Stimulated activated CD8-positive, alpha-beta memory T cell treated with anti-CD3 and anti-CD28 coated beads, Interleukin-15, amount 100 ng/mL, for 4 hours (primary cell): Measurements from ENCODE around the gene ZNF582.
A peak's percentile ranks its signal among the peaks of the same experiment; 100 is the strongest.
"Not testable (repeated sequence)": the region's sequence is repeated elsewhere in the genome, so short reads cannot be mapped to it uniquely, and the experiment has no call there.

Experiments used
- DNase-seq, 2 donors: peaks; one replicate each; pipeline ENCODE4 v3.0.0-alpha.2; 2020; ENCODE audit warnings: low read depth in 2 of 2

ZNF582 gene

DNA sequence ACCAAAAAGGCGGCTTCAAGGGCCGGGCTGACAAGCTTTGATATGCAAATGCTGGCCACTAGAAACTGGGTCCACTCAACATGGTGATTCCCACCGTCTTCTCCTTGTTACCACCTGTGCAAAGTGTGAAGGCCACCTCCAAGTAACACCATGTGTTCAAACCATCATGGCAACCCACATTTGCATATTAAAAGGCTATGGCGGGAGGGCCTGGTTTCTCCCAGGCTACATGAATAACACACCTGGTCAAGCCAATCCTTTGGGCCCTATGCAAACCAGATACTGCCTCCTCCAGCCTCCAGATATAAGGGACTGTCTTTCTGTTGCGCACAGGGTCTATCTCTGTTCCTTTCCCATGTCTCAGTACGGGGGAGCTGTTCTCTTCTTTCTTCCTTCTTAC, 42.1 kb downstream of the ZNF582 start:
- no peak for DNase-seq

DNA sequence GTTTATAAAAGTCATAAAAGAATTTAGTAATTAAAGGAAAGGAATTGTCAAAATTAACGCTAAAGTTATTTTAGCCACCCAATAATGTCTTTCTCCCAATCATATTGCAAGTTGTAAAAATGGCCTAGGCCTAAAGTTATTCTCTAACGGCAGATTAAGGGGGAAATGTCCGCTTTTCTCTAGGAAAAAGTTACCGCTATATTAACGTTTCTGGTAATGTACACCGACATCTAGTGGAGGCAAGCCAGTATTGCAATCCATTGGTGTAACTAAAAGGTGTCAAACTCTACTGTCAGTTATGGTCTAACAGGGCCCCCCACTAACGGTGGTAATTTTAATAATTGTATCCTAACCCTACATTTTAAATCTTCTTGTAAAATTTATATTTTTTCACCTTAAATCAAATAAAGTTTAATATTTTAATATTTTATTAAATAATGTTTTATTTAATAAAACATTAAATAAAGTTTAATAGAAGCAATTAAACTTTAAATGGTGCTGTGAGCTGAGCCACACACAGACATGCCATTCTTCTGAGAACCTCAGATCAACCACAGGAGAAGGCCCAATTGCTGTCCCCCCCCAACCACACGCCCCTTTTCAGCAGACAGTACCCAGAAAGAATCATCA, 42.8 kb downstream of the ZNF582 start:
- DNase-seq = peak in 1 of 2 donors; percentile 25

DNA sequence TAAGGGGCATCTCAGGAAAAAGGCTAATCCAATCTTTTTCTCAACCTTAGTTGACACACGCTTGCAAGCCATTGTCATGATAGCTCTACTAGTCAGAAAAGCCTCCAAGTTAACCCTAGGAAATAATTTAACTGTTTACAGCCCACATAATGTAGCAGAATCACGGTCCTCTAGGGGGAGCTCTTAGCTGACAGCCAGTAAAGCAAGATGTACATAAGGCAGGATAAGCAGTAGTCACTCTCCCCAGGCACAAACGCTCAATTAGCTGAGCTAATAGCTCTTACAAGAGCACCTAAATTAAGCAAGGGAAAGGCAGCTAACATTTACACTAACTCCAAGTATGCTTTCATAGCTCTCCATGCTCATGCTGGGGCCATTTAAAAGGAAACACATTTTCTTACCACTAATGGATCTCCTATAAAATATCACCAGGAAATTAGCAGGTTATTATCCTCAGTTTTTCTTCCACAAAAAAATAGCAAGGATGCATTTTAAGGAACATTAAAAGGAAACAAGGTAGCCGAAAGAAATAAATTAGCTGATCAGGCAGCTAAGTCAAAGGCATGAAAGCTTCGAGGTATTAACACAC, 45.0 kb downstream of the ZNF582 start:
- DNase-seq = no peak

DNA sequence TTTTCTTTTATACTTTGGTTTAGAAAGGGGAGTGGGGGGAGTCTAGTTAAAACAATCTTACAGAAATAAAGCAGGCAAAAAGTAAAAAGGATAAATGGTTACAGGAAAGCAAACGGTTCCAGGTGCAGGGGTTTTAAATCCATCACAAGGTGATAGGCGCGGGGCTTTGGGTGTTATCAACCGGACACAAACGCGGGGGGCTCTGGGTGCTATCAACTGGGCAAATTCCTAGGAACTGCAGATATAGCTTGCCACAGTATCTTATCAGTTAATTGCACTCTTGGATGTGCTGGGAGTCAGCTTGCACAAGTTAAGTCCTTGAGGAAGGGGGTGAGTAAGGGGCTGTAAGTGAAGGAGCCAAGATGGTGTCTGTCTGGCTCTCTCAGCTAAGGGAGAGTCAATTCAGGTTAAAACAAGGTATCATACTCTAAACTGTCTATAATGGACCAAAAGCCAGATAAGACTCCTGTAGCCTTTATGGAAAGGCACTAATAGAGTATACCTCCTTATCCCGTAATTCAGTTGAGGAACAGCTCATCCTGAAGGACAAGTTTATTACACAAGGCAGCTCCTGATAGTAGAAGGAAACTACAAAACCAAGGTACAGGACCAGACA, 46.1 kb downstream of the ZNF582 start:
- no peak for DNase-seq

DNA sequence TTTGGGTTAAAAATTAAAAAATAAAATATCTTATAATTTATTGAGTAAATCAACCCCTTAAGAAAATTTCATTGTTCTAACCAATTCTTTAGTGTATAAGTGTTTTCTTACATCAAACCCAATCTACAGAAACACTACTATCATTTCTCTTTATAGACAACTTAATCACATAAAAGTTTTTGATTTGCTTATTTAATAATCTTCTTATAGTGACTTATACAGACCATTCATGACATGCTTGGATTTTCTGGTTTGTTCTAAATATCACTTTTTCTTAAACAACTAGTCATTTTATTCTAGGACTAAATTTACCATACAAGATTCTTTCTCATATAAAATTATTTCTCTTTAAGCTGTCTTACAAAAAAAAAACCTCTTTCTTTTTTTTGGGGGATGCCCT, 51.4 kb downstream of the ZNF582 start:
- no peak for DNase-seq

DNA sequence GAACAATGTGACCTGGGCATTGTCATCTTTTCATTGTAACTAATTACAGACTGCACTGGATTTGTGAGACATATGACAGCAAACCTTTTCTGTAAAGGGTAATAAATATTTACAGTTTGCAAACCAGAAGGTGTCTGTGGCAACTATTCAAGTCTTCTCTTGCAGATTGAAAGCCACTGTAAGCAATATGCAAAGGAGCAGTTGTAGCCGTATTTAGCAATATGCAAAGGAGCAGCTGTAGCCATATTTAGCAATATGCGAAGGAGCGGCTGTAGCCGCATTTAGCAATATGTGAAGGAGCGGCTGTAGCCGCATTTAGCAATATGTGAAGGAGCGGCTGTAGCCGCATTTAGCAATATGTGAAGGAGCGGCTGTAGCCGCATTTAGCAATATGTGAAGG, 54.3 kb downstream of the ZNF582 start:
- not testable (repeated sequence) for DNase-seq

DNA sequence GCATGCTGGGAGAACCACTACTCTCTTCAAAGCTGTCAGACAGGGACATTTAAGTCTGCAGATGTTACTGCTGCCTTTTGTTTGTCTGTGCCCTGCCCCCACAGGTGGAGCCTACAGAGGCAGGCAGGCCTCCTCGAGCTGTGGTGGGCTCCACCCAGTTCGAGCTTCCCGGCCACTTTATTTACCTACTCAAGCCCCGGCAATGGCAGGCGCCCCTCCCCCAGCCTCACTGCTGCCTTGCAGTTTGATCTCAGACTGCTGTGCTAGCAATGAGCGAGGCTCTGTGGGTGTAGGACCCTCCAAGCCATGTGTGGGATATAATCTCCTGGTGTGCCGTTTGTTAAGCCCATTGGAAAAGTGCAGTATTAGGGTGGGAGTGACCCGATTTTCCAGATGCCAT, 56.3 kb downstream of the ZNF582 start:
- not testable (repeated sequence) for DNase-seq

DNA sequence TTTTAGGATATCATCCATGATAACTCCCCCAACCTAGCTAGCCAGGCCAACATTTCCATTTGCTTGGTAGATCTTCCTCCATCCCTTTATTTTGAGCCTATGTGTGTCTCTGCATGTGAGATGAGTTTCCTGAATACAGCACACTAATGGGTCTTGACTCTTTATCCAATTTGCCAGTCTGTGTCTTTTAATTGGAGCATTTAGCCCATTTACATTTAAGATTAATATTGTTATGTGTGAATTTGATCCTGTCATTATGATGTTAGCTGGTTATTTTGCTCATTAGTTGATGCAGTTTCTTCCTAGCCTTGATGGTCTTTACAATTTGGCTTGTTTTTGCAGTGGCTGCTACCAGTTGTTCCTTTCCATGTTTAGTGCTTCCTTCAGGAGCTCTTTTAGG, 58.0 kb downstream of the ZNF582 start:
- not testable (repeated sequence) for DNase-seq

DNA sequence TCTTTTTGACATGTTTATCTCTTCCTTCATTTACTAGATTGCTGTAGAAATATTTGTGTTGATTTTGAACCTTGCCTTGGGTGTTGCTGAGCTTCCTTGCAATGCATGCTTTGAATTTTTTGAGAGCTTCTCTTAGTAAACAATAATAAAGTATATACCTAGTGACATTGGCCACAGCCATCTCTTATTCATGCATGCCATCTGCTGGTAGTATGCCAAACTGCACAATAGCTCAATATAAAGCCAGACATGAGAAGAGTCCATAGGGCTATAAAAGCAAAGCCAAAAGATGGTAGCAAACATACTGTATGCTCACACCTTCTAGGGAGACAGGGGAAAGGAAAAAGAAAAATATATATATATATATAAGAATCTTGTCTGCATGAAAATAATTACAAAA, 59.8 kb downstream of the ZNF582 start:
- no peak for DNase-seq
